OCI-LY7 (cell line): Measurements from ENCODE around the gene HBQ1.

Experiments used
- CTCF ChIP-seq: fragments of 200-600 bp; sonication (generic); conservative IDR thresholded peaks from 2 replicates; pipeline ENCODE4 v1.5.1; 2014; ENCODE audit warnings: mild to moderate bottlenecking, antibody characterized with exemption, low read length, moderate library complexity, mixed read lengths
- EZH2phosphoT487 ChIP-seq: fragments of 200-600 bp; sonication (generic); IDR thresholded peaks from 2 replicates; pipeline ENCODE4 v1.6.1; 2018; ENCODE audit warnings: low read depth, borderline replicate concordance, mild to moderate bottlenecking, mixed run types, antibody characterized with exemption, low read length, moderate library complexity, mixed read lengths

DNA sequence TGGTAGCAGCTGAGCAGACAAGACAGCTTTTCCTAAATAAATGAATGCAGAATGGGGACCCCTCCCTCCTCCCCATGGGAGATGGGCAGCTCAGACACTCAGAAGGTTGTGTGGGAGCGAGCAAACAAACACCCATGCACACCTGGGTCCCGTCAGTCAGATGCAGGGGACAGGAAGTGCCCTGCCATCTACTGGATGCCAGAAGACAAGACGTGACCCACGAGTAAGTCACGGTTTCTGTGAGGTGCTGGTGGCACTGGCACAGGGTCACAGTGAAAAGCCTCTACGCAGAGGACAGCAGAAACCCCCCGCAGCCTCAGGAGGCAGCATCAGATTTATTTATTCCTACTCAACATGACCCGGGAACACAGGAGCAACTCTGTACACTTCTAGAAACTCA lies 8.4 kb downstream of the HBQ1 start:
- TF ChIP-seq CTCF (peak; percentile 73), EZH2phosphoT487 (no peak)
